Epithelial cell of prostate (primary cell): ENCODE results near the gene VSTM2B.

ENCODE experiments used
- DNase-seq: peaks from one replicate; pipeline ENCODE4 v3.0.0-alpha.2; 2011; ENCODE audit warnings: low read depth, low spot score
- H3K27ac ChIP-seq: fragments of 450-650 bp; 2 replicates; pipeline ENCODE4 v1.5.1; 2017; ENCODE audit warnings: mild to moderate bottlenecking

Gene VSTM2B

GRCh38 chr19:29562299-29563297 is 36.8 kb downstream of the VSTM2B start:
- H3K27ac ChIP-seq, result no peak overlapping the region

GRCh38 chr19:29563486-29564101 is 37.8 kb downstream of the VSTM2B start:
- no peak for DNase-seq
- H3K27ac ChIP-seq, result no peak overlapping the region

More at GRCh38 chr19:29562299-29563297, 36.8 kb downstream of the VSTM2B start:
- no peak for DNase-seq

- no peak for DNase-seq
- H3K27ac ChIP-seq, result no peak overlapping the region
These were observed 38.8 kb downstream of the VSTM2B start for GRCh38 chr19:29564574-29565005.

DNA sequence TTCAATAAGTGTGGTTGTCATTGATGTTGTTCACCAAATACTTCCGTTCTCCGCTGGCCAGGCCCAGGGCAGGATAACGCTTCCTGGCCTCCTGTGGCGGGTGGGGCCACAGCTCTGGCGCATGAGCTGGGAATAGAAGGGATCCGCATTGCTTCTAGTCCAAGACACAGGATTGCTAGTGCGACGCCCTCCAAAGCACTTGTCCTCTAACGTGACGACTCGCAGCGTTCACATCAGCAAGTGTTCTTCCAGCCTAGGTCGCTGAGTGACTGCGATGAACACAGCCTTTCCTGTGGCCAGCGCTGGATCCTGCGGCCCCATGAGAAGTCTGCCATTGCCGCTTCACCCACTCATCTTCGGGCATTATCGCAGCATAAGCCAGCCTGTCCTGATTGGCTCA is 39.4 kb downstream of the VSTM2B start:
- no peak overlapping the region for H3K27ac ChIP-seq
- DNase-seq, result no peak

GRCh38 chr19:29566496-29567054 is 40.8 kb downstream of the VSTM2B start:
- no peak for DNase-seq
- H3K27ac ChIP-seq, result no peak overlapping the region

DNA sequence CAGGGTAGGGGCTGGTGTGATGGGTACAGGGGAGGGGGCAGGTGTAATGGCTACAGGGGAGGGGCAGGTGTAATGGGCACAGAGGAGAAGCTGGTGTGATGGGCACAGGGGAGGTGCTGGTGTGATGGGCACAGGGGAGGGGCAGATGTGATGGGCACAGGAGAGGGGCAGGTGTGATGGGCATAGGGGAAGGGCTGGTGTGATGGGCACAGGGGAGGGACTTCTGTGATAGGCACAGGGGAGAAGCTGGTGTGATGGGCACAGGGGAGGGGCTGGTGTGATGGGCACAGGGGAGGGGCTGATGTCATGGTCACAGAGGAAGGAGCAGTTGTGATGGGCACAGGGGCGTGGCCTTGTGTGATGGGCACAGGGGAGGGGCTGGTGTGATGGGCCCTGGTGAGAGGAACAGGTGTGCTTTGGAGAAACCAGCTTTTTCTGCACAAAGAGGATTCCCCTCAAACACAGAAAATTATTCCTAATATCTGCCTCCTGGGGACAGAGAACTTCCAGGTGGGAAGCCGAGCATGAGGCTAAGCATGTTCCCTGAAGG is 41.6 kb downstream of the VSTM2B start:
- H3K27ac ChIP-seq, result no peak overlapping the region
- no peak for DNase-seq

DNA sequence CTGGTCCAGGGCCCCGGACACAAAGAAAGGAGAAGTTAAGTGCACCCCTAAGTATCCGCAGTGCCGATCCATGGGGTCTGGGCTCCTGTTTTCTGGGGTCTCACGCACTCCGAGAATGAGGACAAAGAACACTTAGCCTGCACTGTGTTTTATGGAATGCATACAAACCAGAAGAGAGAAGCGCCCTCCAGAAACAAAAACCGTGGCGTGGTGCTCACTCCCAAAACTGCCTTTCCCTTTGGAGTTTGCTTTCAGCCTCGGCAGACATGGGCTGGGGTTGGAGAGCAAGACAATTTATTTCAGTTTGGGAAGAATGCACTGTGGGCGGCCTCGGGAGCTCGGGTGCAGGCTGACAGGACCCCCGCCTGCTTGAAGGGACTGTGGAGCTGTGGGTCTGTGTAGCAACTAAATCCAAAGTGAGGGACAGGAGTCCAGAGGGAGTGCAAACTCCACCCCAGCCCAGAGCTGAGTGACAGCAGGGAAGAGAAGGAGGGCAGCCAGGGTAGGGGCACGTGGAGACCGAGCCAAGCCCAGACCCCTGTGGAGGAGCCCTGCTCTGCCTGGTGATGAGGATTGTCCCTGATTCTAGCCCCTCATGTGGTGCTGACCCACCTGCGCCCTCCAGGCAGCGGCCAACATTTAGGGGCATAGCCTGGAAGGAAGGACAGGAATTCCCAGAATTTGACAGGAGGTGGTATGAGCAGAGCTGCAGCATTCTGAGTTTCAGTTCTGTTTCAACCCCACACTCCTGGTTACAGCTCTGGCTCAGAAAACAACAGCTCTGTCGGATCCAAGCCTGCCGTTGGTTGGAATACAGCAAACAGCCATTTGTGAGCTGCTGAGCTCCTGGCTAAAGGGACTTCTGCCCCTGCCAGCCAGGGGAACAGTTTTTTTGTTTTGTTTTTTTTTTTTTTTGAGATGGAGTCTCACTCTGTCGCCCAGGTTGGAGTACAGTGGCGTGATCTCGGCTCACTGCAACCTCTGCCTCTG is 42.5 kb downstream of the VSTM2B start:
- DNase-seq, result no peak
- H3K27ac ChIP-seq, result no peak overlapping the region

DNA sequence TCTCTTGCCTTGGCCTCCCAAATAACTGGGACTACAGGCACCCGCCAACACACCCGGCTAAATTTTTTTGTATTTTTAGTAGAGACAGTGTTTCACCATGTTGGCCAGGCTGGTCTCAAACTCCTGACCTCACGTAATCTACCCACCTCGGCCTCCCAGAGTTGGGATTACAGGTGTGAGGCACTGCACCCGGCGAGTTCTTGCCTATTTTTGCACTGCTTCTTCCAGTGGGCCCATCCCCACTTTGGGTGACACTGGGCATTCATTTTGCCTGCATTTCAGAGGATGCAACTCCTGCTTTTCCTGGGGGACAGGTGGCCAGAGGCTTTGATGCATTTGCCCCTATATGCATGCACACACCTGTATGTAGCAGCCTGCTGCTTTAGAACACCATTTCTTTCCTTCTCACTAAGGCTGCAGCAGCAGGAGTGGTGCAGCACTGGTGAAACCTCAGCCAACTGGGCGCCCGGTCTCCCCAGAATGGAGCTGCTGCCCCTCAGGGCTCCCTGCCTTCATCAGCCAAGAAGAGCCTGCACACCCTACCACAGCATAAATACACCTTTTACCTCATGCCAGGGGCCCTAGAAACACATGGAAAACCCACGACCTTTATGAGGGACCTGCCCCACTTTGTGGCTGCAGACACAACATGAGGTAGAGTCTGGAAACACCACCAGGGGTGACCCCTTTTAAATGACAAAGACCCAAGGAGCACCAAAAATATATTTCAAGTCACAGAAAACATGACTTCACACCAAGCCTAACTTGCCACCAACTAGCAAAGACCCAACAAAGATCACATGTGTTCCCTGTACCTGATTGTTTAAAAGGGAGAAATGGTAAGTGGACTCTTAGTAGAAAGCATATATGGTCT is 43.5 kb downstream of the VSTM2B start:
- DNase-seq, result no peak

GRCh38 chr19:29571181-29571580 is 45.4 kb downstream of the VSTM2B start:
- H3K27ac ChIP-seq, result no peak overlapping the region
- DNase-seq, result no peak

More for the DNA sequence above, 43.5 kb downstream of the VSTM2B start:
- no peak overlapping the region for H3K27ac ChIP-seq

DNA sequence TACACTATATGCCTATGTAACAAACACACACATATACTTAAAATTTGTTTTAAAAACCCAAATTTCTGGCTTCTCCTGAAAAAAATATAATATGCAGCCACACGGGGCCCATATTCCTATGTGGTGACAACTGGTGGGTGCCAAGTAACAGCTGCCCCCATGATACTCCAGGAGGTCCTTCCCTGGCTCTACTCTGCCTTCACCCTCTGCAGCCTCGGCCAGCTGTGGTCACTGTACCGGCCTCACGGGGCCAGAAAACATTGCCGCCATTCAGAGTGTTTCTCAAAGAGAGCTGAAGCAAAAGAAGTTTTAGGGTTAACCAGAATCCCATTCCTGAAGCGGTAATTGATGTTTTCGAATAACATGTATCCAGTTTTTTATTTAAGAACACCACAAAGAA is 47.7 kb downstream of the VSTM2B start:
- H3K27ac ChIP-seq, result no peak overlapping the region
- DNase-seq, result no peak

DNA sequence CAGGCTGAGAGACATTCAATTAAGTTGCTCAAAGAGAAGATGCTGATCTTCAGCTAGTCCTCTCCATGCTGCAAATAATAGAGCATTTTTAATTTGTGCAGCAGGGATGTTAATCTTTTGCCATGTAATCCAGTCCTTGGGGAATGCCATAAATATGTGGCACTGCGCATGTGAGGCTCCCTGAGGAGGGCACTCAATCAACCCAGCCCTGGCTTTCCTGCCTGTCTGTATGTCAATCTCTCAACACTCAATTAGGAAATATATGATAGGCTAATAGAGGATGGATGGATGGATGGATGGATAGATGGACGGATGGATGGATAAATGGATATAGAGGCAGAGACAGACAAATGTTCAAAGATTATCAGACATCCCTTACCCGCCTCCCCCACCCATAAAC is 48.7 kb downstream of the VSTM2B start:
- no peak for DNase-seq
- H3K27ac ChIP-seq, result no peak overlapping the region

DNA sequence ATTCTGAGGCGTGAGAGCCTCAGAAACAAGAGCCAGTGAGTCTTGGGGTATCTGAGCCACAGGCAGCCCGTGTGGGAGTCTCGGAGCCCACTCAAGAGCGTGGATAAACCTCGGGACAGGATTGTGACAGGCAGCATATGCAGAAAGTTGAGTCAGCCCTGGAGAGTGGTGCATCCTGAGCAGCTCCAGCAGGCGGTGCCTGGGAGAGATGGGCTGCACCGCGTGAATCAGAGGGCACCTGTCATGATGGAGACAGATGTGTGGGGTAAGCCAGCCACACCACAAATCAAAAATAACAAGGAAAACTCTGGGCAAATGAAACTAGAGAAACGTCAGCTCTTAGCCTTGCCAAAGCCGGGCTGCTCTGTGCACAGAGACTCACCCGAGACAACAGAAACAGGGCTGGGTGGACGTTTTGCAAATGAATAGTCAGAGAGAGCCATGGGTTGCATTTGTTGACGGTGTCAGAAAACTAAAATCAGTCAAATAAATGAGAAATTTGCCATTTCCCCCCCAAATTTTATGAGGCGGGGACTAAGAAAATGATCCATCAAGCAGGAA is 50.3 kb downstream of the VSTM2B start:
- H3K27ac ChIP-seq, result no peak overlapping the region
- DNase-seq, result no peak

DNA sequence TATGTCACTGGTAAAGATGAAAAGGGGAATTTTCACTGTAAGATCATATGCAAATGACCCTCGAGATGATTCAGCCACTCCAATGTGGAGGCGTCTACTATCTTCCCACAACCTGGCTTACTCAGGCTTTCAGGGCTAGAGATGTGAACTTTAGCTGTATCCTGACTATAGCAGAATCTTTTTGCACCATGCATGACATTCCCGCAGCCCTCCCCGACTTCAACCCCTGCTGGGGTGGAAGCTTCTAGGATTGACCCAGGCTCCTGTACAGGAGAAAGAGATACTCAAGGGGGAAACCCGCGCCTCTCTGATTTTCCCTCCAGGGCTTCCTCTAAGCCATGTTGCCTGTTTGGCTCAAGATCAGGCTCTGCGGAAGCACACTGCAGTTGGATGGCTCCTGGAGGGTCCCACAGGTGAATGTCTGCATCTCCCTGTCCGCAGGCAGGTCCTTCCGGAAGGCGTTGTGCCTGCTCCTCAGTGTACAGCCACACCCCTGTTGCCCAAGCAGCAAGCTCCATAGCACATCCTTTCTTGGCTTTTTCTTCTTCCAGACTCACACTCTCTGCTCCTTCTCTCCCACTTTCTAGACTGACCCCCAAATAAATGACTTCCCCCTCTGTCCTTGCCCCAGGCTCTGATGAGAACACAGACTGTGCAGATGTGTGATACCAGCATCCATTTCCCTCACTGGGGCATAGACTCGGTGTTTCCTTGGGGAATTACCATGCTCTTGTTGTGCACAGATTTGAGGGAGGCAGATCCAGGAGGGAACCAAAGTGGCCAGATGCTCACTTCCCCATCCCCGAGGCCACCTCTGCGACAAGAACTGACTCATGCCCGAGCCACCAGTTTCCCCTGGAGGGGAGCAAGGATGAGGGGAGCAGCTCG is 51.2 kb downstream of the VSTM2B start:
- no peak for DNase-seq
- no peak overlapping the region for H3K27ac ChIP-seq

DNA sequence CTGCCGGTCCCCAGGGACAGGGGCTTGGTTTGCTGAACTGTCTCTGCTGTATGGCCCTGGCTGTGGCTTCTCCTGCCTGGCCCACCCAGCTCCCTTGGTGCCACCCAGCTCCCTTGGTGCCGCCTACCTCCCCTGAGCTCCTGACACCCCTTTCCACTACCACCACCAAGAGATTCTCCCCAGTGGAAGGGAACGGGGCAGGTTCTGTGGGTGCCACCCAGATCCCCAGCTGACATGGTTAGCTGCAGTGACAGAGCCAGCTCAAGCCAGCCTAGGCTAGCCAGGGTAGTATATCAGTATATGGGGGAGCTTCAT is 51.8 kb downstream of the VSTM2B start:
- H3K27ac ChIP-seq, result no peak overlapping the region
- DNase-seq, result no peak

- H3K27ac ChIP-seq, result no peak overlapping the region
- no peak for DNase-seq
These were observed 52.6 kb downstream of the VSTM2B start for GRCh38 chr19:29578349-29578748.

DNA sequence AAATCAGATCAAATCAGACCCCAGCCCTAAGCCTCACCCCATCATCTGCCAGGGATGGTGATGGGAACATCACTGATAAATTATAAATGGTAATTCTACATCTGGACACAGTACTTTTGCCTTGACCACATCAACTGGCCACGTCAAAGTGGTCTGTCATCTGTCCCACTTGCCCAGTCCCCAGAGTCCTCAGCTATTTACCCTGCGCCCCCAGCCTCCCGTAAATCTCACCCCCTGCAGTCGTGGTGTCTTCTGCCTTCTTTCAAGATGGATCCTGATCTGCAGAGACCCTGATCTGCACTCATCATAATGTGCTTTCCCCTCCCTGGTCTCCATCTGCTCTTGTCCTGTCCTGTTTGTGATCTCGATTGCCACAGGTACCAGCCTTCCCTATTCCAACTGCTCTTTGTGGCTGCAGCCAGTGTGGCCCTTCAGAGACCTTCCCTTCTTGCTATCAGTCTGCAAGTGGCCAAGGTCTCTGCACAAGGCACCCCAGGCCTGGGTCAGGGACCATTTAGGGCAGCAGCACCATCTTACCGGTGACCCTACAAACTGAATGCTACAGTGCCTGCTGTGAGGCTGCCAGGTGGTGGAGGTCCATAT is 53.6 kb downstream of the VSTM2B start:
- H3K27ac ChIP-seq, result no peak overlapping the region
- DNase-seq, result no peak

GRCh38 chr19:29581398-29581797 is 55.6 kb downstream of the VSTM2B start:
- DNase-seq, result no peak
- H3K27ac ChIP-seq, result no peak overlapping the region
